ENCODE data around the gene PAX8. TPM values are rescaled to one million over a fixed set of nuclear protein-coding genes. Genes with fewer than 3 reads are reported as not detected.
"Not testable (repeated sequence)": the region's sequence is repeated elsewhere in the genome, so short reads cannot be mapped to it uniquely, and the experiment has no call there.

Gene PAX8
- 1.0 and 6.1 TPM in 2 replicates for total RNA-seq (2012; rRNA removed)

DNA sequence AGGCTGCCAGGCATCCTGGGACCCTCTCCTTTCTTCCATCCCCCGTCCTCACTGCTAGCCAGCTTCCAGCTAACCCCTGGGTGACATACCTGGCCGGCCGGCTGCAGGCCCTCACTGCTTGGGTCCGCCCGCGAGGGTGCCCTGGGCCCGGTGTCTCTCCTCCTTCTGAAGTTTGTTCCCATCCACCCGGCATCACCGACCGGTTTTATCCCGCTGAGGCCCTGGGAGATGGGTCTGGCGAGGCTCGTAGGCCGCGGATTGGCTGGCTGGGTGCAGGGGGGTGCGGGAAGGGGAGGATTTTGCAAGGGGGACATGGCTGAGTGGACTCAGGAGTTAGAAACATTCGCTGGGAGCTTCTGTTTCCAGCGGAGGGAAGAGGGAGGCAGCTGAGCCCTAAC lies at the start of gene PAX8:
Gene PAX8, minus strand, starts transcription at position 180 of the 398 bp plus-strand sequence. CDS start 527 bp downstream, outside the sequence.
- Histone ChIP-seq H3K4me1 (ENCODE audit: control insufficient read depth, insufficient read depth, low read length) (peaks cover 21% of the 10 kb centered on the region), H3K9me3 (replicated peaks; ENCODE audit: low read length) (no peaks in the 10 kb centered on the region), H3K9ac (ENCODE audit: low read depth, low read length) (no peak within 1 kb of the TSS), H3K4me3 (ENCODE audit: low read length) (no peak within 1 kb of the TSS), H3K36me3 (ENCODE audit: insufficient read depth, low read length) (no peaks in the 10 kb centered on the region), H3K27me3 (ENCODE audit: control insufficient read depth, insufficient read depth, low read length) (peaks cover 19% of the 10 kb centered on the region), H3K4me2 (ENCODE audit: low read length) (no peak within 1 kb of the TSS)

GRCh38 chr2:113328043-113328442 lies 49.3 kb upstream of the PAX8 start:
- H3K36me3 ChIP-seq (ENCODE audit: insufficient read depth, low read length), result no peaks in the 10 kb centered on the region
- H3K4me2 ChIP-seq (ENCODE audit: low read length), result peak overlapping the region; percentile 48
- peak overlapping the region; percentile 24 for H3K4me3 ChIP-seq (ENCODE audit: low read length)
- H3K27me3 ChIP-seq (ENCODE audit: control insufficient read depth, insufficient read depth, low read length), result no peaks in the 10 kb centered on the region
- H3K9me3 ChIP-seq (replicated peaks; ENCODE audit: low read length), result no peaks in the 10 kb centered on the region
- peak overlapping the region; percentile 71 for H3K9ac ChIP-seq (ENCODE audit: low read depth, low read length)
- peaks cover 51% of the 10 kb centered on the region for H3K4me1 ChIP-seq (ENCODE audit: control insufficient read depth, insufficient read depth, low read length)

DNA sequence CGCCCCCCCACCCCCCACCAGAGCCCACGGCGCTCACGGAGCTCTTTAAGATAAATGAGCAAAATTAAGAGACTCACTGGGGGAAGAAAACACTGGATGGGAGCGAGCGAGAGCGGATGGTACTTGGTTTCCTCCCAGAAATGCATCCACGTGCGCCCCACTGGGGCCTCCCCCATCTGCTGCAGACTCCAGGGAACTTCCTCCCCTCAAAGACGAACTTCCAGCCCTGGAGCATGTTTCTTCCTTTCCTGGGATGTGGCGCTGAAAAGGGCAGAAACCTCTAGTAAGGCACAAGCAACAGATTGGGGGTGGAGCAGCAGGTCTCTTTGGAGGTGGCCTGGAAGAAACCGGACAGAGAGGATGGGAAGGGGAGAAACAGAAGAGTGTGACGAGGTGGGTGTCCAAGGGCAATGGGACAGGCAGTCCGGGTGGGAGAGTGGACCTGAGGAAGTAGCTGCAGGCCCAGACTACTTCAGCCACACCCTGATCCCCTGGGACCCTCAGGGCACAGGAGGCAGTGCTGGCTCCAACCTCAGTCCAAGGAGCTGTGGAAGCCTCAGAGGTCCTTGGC lies 46.5 kb upstream of the PAX8 start:
- not testable (repeated sequence) for H3K36me3 ChIP-seq (ENCODE audit: insufficient read depth, low read length); H3K27me3 ChIP-seq (ENCODE audit: control insufficient read depth, insufficient read depth, low read length); H3K9me3 ChIP-seq (replicated peaks; ENCODE audit: low read length)
- Histone ChIP-seq H3K4me2 (ENCODE audit: low read length) (peak overlapping the region; percentile 93), H3K4me1 (ENCODE audit: control insufficient read depth, insufficient read depth, low read length) (peaks cover 46% of the 10 kb centered on the region), H3K9ac (ENCODE audit: low read depth, low read length) (peak overlapping the region; percentile 79), H3K4me3 (ENCODE audit: low read length) (peak overlapping the region; percentile 75)

- Histone ChIP-seq H3K27me3 (ENCODE audit: control insufficient read depth, insufficient read depth, low read length) (no peaks in the 10 kb centered on the region), H3K4me3 (ENCODE audit: low read length) (peak overlapping the region; percentile 75), H3K36me3 (ENCODE audit: insufficient read depth, low read length) (no peaks in the 10 kb centered on the region), H3K9me3 (replicated peaks; ENCODE audit: low read length) (no peaks in the 10 kb centered on the region), H3K4me2 (ENCODE audit: low read length) (peak overlapping the region; percentile 93), H3K4me1 (ENCODE audit: control insufficient read depth, insufficient read depth, low read length) (peaks cover 40% of the 10 kb centered on the region), H3K9ac (ENCODE audit: low read depth, low read length) (peak overlapping the region; percentile 79)
Measured at GRCh38 chr2:113324684-113325160, 46.0 kb upstream of the PAX8 start.

DNA sequence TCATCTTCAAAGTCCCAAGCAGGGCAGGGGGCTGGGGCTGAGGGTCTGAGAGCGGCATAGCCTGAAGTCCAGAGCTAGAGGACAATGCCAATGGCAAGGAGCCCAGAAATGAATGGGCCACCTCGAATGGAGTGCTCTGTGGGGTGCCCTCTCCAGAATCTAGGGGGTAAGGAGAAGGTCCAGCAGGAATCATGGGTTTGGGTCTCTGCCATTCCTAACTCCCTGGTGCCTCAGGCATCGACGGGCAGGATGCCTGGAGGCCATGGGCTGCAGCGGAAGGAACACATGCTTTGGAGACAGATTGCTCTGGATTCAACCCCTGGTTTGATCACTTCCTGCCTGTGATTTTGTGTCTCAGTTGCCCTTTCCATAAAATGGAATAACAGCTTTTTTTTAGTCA lies 44.4 kb upstream of the PAX8 start:
- H3K4me2 ChIP-seq (ENCODE audit: low read length); H3K9me3 ChIP-seq (replicated peaks; ENCODE audit: low read length): not testable (repeated sequence)
- peaks cover 26% of the 10 kb centered on the region for H3K4me1 ChIP-seq (ENCODE audit: control insufficient read depth, insufficient read depth, low read length)

DNA sequence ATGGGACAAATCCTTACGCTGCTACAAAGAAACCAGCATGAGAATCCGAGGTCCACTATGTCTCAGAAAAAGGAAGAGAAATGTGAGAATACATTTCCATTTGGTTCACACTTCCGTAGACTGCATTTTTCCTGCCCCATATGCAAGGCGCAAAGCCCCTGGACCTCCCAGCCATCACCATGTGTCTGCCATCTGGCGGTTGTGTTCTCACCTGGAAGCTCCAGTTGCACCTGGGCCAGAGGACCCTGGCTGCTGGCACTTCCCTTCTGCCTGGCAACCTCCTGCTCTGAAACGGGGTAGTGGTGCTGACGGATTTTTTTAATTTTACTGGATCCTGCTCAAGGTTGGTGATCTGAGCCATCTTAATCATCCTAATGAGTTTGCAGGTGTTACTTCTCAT lies 41.4 kb upstream of the PAX8 start:
- not testable (repeated sequence) for H3K4me3 ChIP-seq (ENCODE audit: low read length); H3K4me2 ChIP-seq (ENCODE audit: low read length); H3K9me3 ChIP-seq (replicated peaks; ENCODE audit: low read length); H3K36me3 ChIP-seq (ENCODE audit: insufficient read depth, low read length); H3K9ac ChIP-seq (ENCODE audit: low read depth, low read length); H3K27me3 ChIP-seq (ENCODE audit: control insufficient read depth, insufficient read depth, low read length)
- H3K4me1 ChIP-seq (ENCODE audit: control insufficient read depth, insufficient read depth, low read length), result peaks cover 14% of the 10 kb centered on the region

More for the DNA sequence above, 44.4 kb upstream of the PAX8 start:
- H3K4me3 ChIP-seq (ENCODE audit: low read length); H3K27me3 ChIP-seq (ENCODE audit: control insufficient read depth, insufficient read depth, low read length); H3K36me3 ChIP-seq (ENCODE audit: insufficient read depth, low read length); H3K9ac ChIP-seq (ENCODE audit: low read depth, low read length): not testable (repeated sequence)

GRCh38 chr2:113318941-113319340 lies 40.2 kb upstream of the PAX8 start:
- H3K9ac ChIP-seq (ENCODE audit: low read depth, low read length); H3K4me3 ChIP-seq (ENCODE audit: low read length); H3K4me2 ChIP-seq (ENCODE audit: low read length); H3K9me3 ChIP-seq (replicated peaks; ENCODE audit: low read length); H3K27me3 ChIP-seq (ENCODE audit: control insufficient read depth, insufficient read depth, low read length); H3K36me3 ChIP-seq (ENCODE audit: insufficient read depth, low read length); H3K4me1 ChIP-seq (ENCODE audit: control insufficient read depth, insufficient read depth, low read length): not testable (repeated sequence)

DNA sequence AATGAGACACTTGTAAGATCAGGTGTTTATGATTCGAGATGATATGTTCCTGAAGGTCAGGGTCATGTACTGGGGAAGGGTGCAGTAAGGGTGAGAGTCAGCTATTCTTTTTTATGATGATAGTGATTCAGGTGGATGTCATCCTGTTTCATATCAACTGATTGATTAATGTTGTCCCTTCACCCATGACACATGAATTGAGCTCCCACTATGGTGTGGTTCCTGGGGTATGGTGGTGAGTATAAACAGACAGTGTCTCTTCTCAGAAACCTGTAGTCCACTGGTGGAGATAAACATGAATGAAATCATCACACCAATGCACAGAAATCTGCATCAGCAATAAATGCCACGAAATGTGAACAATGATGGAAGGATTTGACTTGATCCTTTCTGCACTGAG lies 37.4 kb upstream of the PAX8 start:
- Histone ChIP-seq H3K4me2 (ENCODE audit: low read length) (no peak overlapping the region), H3K4me3 (ENCODE audit: low read length) (no peak overlapping the region), H3K4me1 (ENCODE audit: control insufficient read depth, insufficient read depth, low read length) (peaks cover 11% of the 10 kb centered on the region), H3K27me3 (ENCODE audit: control insufficient read depth, insufficient read depth, low read length) (peaks cover 7% of the 10 kb centered on the region), H3K36me3 (ENCODE audit: insufficient read depth, low read length) (no peaks in the 10 kb centered on the region), H3K9ac (ENCODE audit: low read depth, low read length) (no peak overlapping the region), H3K9me3 (replicated peaks; ENCODE audit: low read length) (no peaks in the 10 kb centered on the region)

DNA sequence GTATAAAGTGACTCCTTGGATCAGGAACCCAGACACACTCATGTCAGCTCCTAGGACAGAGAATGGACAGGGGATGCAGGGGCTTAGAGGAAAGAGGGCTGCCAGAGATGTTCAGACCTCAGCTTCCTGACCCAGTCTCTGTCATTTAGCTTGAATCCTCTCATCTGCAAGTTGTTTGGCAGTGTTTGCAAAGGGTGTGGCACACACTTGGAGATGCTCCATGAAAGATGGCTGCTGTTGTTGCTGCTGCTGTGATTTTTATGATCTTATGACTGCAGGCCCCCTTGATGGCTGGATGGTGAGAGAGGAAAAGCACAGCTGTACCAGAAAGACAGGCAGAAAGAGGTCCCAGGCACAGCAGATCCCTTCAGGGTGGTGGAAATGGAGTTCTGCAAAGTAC lies 35.9 kb upstream of the PAX8 start:
- peaks cover 23% of the 10 kb centered on the region for H3K4me1 ChIP-seq (ENCODE audit: control insufficient read depth, insufficient read depth, low read length)
- not testable (repeated sequence) for H3K9ac ChIP-seq (ENCODE audit: low read depth, low read length); H3K27me3 ChIP-seq (ENCODE audit: control insufficient read depth, insufficient read depth, low read length); H3K4me2 ChIP-seq (ENCODE audit: low read length); H3K9me3 ChIP-seq (replicated peaks; ENCODE audit: low read length); H3K36me3 ChIP-seq (ENCODE audit: insufficient read depth, low read length); H3K4me3 ChIP-seq (ENCODE audit: low read length)

DNA sequence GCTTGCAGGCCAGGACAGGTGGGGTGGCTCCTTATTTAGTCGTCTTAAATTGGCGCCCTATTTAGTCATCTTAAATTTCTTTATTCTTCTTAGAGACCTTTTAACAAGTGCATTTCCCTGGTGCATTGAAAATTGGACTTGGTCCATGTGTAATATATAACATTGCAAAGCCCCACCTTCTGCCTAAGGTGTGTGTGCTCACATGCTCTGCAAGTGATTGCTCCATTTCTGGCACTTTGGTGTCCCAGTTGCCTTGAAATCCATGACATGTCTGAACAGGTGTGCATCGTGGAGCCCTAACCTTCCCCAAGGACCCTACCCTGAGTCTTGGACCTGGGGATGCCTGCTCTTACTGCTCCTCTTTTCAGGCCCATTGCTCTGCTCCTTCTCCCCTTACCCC lies 35.5 kb upstream of the PAX8 start:
- not testable (repeated sequence) for H3K9ac ChIP-seq (ENCODE audit: low read depth, low read length); H3K9me3 ChIP-seq (replicated peaks; ENCODE audit: low read length); H3K27me3 ChIP-seq (ENCODE audit: control insufficient read depth, insufficient read depth, low read length); H3K4me2 ChIP-seq (ENCODE audit: low read length); H3K4me3 ChIP-seq (ENCODE audit: low read length); H3K36me3 ChIP-seq (ENCODE audit: insufficient read depth, low read length)
- peaks cover 26% of the 10 kb centered on the region for H3K4me1 ChIP-seq (ENCODE audit: control insufficient read depth, insufficient read depth, low read length)

GRCh38 chr2:113311781-113312180 lies 33.1 kb upstream of the PAX8 start:
- H3K4me3 ChIP-seq (ENCODE audit: low read length); H3K27me3 ChIP-seq (ENCODE audit: control insufficient read depth, insufficient read depth, low read length); H3K9ac ChIP-seq (ENCODE audit: low read depth, low read length); H3K9me3 ChIP-seq (replicated peaks; ENCODE audit: low read length); H3K36me3 ChIP-seq (ENCODE audit: insufficient read depth, low read length): not testable (repeated sequence)
- H3K4me2 ChIP-seq (ENCODE audit: low read length), result peak overlapping the region; percentile 22
- peaks cover 26% of the 10 kb centered on the region for H3K4me1 ChIP-seq (ENCODE audit: control insufficient read depth, insufficient read depth, low read length)

DNA sequence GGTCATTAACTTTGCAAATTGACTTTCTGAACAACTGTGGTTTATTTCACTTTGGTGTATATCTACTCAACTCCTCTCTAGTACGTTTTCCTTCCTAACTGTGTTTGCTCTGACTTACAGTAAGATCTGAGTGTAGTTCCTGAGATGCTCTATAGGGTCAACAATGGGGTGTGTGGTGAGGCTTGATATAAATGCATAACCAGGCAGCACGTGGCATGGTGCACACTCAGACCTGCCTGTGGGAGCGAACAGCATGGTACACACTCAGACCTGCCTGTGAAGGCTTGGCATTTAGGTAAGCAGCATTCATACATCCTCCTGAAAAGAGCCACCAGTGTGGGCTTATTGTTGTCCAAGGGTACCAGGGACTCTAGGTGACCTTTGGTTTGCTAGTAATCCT lies 32.5 kb upstream of the PAX8 start:
- not testable (repeated sequence) for H3K4me3 ChIP-seq (ENCODE audit: low read length); H3K27me3 ChIP-seq (ENCODE audit: control insufficient read depth, insufficient read depth, low read length); H3K36me3 ChIP-seq (ENCODE audit: insufficient read depth, low read length); H3K4me2 ChIP-seq (ENCODE audit: low read length); H3K9ac ChIP-seq (ENCODE audit: low read depth, low read length); H3K9me3 ChIP-seq (replicated peaks; ENCODE audit: low read length)
- H3K4me1 ChIP-seq (ENCODE audit: control insufficient read depth, insufficient read depth, low read length), result peaks cover 26% of the 10 kb centered on the region
